ENCODE measurements around the gene YEATS4.

YEATS4 gene

DNA sequence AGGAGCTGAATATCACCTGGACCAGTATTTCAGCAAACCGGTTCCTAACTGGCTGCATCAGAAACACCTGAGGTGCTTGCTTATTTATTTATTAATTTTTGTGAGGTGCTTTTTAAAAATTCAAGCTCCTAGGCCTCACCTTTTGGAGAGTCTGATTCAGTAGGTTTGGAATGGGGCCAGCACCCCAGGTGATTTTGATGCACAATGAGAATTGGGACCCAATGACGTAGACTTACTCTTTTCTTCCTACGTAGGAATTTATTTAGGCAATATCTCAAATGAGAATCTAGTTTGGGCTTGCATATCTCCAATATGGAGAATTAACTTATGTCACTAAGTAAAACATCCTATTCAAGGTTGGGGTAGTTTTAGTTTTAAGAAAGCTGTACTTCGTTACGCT is 7.3 kb downstream of the YEATS4 start:
- Histone ChIP-seq H3K4me2 (ENCODE audit: low read length) (no peak overlapping the region), H3K9me3 (ENCODE audit: insufficient read depth, low read length) (no peaks in the 10 kb centered on the region), H3K9ac (ENCODE audit: low read length) (no peak overlapping the region), H3K36me3 (replicated peaks; ENCODE audit: low read depth, low read length) (peaks cover 56% of the 10 kb centered on the region), H3K79me2 (ENCODE audit: low read length) (peaks cover 16% of the 10 kb centered on the region), H3K27me3 (ENCODE audit: low read depth, low read length) (no peaks in the 10 kb centered on the region), H3K4me1 (ENCODE audit: low read length) (no peaks in the 10 kb centered on the region), H3K4me3 (ENCODE audit: low read length) (no peak overlapping the region), H2AFZ (ENCODE audit: low read depth, low read length) (no peak overlapping the region), H3K27ac (ENCODE audit: low read length) (no peak overlapping the region), H4K20me1 (ENCODE audit: insufficient read depth, low read length) (no peaks in the 10 kb centered on the region)
- no peak for TF ChIP-seq EZH2phosphoT487 (IDR thresholded peaks at IDR 0.05; ENCODE audit: low read depth)
- TF ChIP-seq, protein P1, sequence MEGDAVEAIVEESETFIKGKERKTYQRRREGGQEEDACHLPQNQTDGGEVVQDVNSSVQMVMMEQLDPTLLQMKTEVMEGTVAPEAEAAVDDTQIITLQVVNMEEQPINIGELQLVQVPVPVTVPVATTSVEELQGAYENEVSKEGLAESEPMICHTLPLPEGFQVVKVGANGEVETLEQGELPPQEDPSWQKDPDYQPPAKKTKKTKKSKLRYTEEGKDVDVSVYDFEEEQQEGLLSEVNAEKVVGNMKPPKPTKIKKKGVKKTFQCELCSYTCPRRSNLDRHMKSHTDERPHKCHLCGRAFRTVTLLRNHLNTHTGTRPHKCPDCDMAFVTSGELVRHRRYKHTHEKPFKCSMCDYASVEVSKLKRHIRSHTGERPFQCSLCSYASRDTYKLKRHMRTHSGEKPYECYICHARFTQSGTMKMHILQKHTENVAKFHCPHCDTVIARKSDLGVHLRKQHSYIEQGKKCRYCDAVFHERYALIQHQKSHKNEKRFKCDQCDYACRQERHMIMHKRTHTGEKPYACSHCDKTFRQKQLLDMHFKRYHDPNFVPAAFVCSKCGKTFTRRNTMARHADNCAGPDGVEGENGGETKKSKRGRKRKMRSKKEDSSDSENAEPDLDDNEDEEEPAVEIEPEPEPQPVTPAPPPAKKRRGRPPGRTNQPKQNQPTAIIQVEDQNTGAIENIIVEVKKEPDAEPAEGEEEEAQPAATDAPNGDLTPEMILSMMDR (IDR thresholded peaks at IDR 0.05; ENCODE audit: low read depth, low read length): no peak

DNA sequence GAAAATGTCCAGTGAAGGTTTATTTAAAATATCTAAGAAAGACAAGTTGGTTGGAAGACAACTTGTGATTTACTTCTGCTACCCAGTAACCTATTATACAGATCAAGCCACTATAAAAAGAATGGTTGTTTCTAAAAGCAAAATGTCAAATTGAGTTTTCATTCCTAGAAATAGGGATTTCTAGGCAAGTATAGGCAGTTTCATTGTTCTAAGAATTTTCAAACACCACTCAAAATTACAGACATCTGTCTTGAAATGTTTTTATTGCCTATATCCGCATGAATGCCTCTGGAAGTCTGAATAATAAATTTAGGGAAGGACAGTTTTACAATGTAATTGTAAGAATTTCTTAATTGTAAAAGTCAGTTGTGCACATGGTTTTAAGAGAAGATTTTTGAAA is 8.6 kb downstream of the YEATS4 start:
- no peak overlapping the region for H2AFZ ChIP-seq (ENCODE audit: low read depth, low read length)
- H3K79me2 ChIP-seq (ENCODE audit: low read length): peaks cover 7% of the 10 kb centered on the region; the same call in 1 of the 2 replicates
- H3K9ac ChIP-seq (ENCODE audit: low read length): no peak overlapping the region
- TF ChIP-seq, protein P1 (IDR thresholded peaks at IDR 0.05; ENCODE audit: low read depth, low read length): no peak
- no peak for TF ChIP-seq EZH2phosphoT487 (IDR thresholded peaks at IDR 0.05; ENCODE audit: low read depth)
- H4K20me1 ChIP-seq (ENCODE audit: insufficient read depth, low read length): no peaks in the 10 kb centered on the region
- no peak overlapping the region for H3K4me2 ChIP-seq (ENCODE audit: low read length)
- H3K4me3 ChIP-seq (ENCODE audit: low read length): no peak overlapping the region
- peaks cover under 1% of the 10 kb centered on the region; the same call in 1 of the 2 replicates for H3K9me3 ChIP-seq (ENCODE audit: insufficient read depth, low read length)
- no peak overlapping the region for H3K27ac ChIP-seq (ENCODE audit: low read length)
- no peaks in the 10 kb centered on the region for H3K4me1 ChIP-seq (ENCODE audit: low read length)
- peaks cover 63% of the 10 kb centered on the region for H3K36me3 ChIP-seq (replicated peaks; ENCODE audit: low read depth, low read length)
- H3K27me3 ChIP-seq (ENCODE audit: low read depth, low read length): no peaks in the 10 kb centered on the region

DNA sequence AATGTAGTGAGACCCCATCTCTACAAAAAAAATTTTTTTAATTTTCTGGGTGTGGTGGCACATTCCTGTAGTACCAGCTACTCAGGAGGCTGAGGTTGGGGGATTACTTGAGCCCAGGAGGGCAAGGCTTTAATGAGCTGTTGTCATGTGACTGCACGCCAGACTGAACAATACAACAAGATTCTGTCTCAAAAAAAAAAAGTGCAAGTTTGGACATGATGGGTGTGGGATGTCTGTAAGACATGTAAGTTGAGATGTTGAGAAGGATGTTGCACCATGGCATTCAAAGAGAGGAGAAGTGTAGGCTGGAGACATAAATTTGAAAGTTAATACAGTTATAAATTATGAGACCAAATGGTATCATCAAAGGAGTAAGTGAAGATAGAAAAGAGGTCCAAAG is 23.5 kb downstream of the YEATS4 start:
- no peaks in the 10 kb centered on the region for H3K9me3 ChIP-seq (ENCODE audit: insufficient read depth, low read length)
- H4K20me1 ChIP-seq (ENCODE audit: insufficient read depth, low read length): no peaks in the 10 kb centered on the region
- no peaks in the 10 kb centered on the region for H3K27me3 ChIP-seq (ENCODE audit: low read depth, low read length)
- H3K9ac ChIP-seq (ENCODE audit: low read length): no peak overlapping the region
- H3K4me2 ChIP-seq (ENCODE audit: low read length): no peak overlapping the region
- no peak overlapping the region for H3K4me3 ChIP-seq (ENCODE audit: low read length)
- no peak overlapping the region for H3K27ac ChIP-seq (ENCODE audit: low read length)
- H3K79me2 ChIP-seq (ENCODE audit: low read length): peaks cover 5% of the 10 kb centered on the region; the same call in 1 of the 2 replicates
- peaks cover 6% of the 10 kb centered on the region; the same call in 1 of the 2 replicates for H3K4me1 ChIP-seq (ENCODE audit: low read length)
- H3K36me3 ChIP-seq (replicated peaks; ENCODE audit: low read depth, low read length): peaks cover 21% of the 10 kb centered on the region
- no peak for TF ChIP-seq EZH2phosphoT487 (IDR thresholded peaks at IDR 0.05; ENCODE audit: low read depth)
- TF ChIP-seq, protein P1 (IDR thresholded peaks at IDR 0.05; ENCODE audit: low read depth, low read length): no peak
- H2AFZ ChIP-seq (ENCODE audit: low read depth, low read length): no peak overlapping the region

DNA sequence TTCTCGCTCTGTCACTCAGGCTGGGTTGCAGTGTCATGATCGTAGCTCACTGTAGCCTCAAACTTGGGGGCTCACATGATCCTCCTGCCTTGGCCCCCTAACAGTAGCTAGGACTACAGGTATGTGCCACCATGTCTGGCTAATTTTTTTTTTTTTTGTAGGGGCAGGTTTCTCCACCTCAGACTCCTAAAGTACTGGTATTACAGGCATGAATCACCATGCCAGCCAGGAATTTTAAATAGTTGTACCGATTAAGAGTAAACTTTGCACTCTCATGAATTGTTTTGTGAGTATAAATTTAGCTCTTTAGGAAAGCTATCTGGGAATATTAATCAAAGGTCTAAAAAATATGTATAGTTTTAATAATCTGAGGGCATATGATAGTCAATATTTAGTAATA is 25.5 kb downstream of the YEATS4 start:
- no peak overlapping the region for H3K9ac ChIP-seq (ENCODE audit: low read length)
- no peak overlapping the region for H3K27ac ChIP-seq (ENCODE audit: low read length)
- no peaks in the 10 kb centered on the region for H3K9me3 ChIP-seq (ENCODE audit: insufficient read depth, low read length)
- peaks cover 5% of the 10 kb centered on the region; the same call in 1 of the 2 replicates for H4K20me1 ChIP-seq (ENCODE audit: insufficient read depth, low read length)
- TF ChIP-seq EZH2phosphoT487 (IDR thresholded peaks at IDR 0.05; ENCODE audit: low read depth): no peak
- TF ChIP-seq, protein P1 (IDR thresholded peaks at IDR 0.05; ENCODE audit: low read depth, low read length): no peak
- peaks cover 4% of the 10 kb centered on the region; the same call in 1 of the 2 replicates for H3K79me2 ChIP-seq (ENCODE audit: low read length)
- H3K4me3 ChIP-seq (ENCODE audit: low read length): no peak overlapping the region
- peaks cover 6% of the 10 kb centered on the region; the same call in 1 of the 2 replicates for H3K4me1 ChIP-seq (ENCODE audit: low read length)
- peaks cover 12% of the 10 kb centered on the region for H3K36me3 ChIP-seq (replicated peaks; ENCODE audit: low read depth, low read length)
- no peak overlapping the region for H2AFZ ChIP-seq (ENCODE audit: low read depth, low read length)
- no peak overlapping the region for H3K4me2 ChIP-seq (ENCODE audit: low read length)
- H3K27me3 ChIP-seq (ENCODE audit: low read depth, low read length): no peaks in the 10 kb centered on the region

Data from OCI-LY3 (cell line).